Measurements from ENCODE around the gene CCDC71.
A peak's percentile ranks its signal among the peaks of the same experiment; 100 is the strongest.

The CCDC71 gene

GRCh38 chr3:49173116-49173791, 7.1 kb upstream of the CCDC71 start:
- no peak overlapping the region for H2AFZ ChIP-seq (ENCODE audit: low read length)
- peaks cover 22 to 33% of the 10 kb centered on the region in 2 donors for H3K36me3 ChIP-seq (replicated peaks in 1 of 2; ENCODE audit: control insufficient read depth in 2 of 2, insufficient read depth in 2 of 2, low read length in 2 of 2)
- H2BK12ac ChIP-seq (ENCODE audit: low read length): peak overlapping the region; percentile 100
- H3K4me1 ChIP-seq (ENCODE audit: control insufficient read depth in 2 of 2, insufficient read depth in 1 of 2, low read depth in 1 of 2, low read length in 2 of 2): peaks cover 25 to 29% of the 10 kb centered on the region in 2 donors
- no peak overlapping the region for H3K9ac ChIP-seq (ENCODE audit: low read depth, low read length, poor library complexity)
- peak overlapping the region; percentile 99 for H3K27ac ChIP-seq (replicated peaks; ENCODE audit: low read length)
- no peak overlapping the region for H4K8ac ChIP-seq (ENCODE audit: low read depth, low read length)
- H3K9me3 ChIP-seq (replicated peaks in 1 of 2; ENCODE audit: control insufficient read depth in 2 of 2, insufficient read depth in 1 of 2, low read depth in 1 of 2, low read length in 2 of 2): no peaks in the 10 kb centered on the region
- H2BK120ac ChIP-seq (ENCODE audit: low read depth, low read length): peak overlapping the region; percentile 52
- H3K18ac ChIP-seq (ENCODE audit: low read length): peak overlapping the region; percentile 93
- H2BK5ac ChIP-seq (ENCODE audit: low read length): peak overlapping the region; percentile 97
- DNase-seq (ENCODE audit: low spot score): peak; percentile 77
- H3K27me3 ChIP-seq (ENCODE audit: control insufficient read depth in 3 of 3, insufficient read depth in 3 of 3, low read depth in 1 of 3, low read length in 3 of 3): no peaks in the 10 kb centered on the region
- peak overlapping the region; percentile 97 for H3K4ac ChIP-seq (ENCODE audit: low read length)
- peak overlapping the region; percentile 93 for H2BK15ac ChIP-seq (ENCODE audit: low read length)
- peak overlapping the region; percentile 86 for H4K91ac ChIP-seq (ENCODE audit: low read depth, low read length, poor library complexity)
- H2AK5ac ChIP-seq (ENCODE audit: low read depth, low read length): peak overlapping the region; percentile 99
- WGBS, 2 donors (ENCODE audit: extremely low coverage in 2 of 2, insufficient read length in 2 of 2, insufficient replicate concordance in 1 of 2): no CpG with 5 or more reads among the region's 3 CpGs
- peak overlapping the region; percentile 92 for H3K4me2 ChIP-seq (ENCODE audit: insufficient read depth, low read length, poor library complexity, severe bottlenecking)
- H3K4me3 ChIP-seq (ENCODE audit: low read length in 2 of 2): peak overlapping the region; percentile 69 to 86
- peak overlapping the region; percentile 95 for H3K14ac ChIP-seq (ENCODE audit: low read length)
- H3K79me1 ChIP-seq (ENCODE audit: low read depth, low read length): peaks cover 11% of the 10 kb centered on the region
- peak overlapping the region; percentile 13 for H3K23ac ChIP-seq (ENCODE audit: low read depth, low read length, poor library complexity)

GRCh38 chr3:49172551-49173041, 6.5 kb upstream of the CCDC71 start:
- Histone ChIP-seq H3K9ac (ENCODE audit: low read depth, low read length, poor library complexity) (peak overlapping the region; percentile 85), H2BK15ac (ENCODE audit: low read length) (peak overlapping the region; percentile 93), H2BK120ac (ENCODE audit: low read depth, low read length) (peak overlapping the region; percentile 52), H2BK5ac (ENCODE audit: low read length) (peak overlapping the region; percentile 93), H4K91ac (ENCODE audit: low read depth, low read length, poor library complexity) (peak overlapping the region; percentile 86), H3K27me3 (ENCODE audit: control insufficient read depth in 3 of 3, insufficient read depth in 3 of 3, low read depth in 1 of 3, low read length in 3 of 3) (peaks cover 0 to 2% (median 0%) of the 10 kb centered on the region in 3 experiments), H3K9me3 (replicated peaks in 1 of 2; ENCODE audit: control insufficient read depth in 2 of 2, insufficient read depth in 1 of 2, low read depth in 1 of 2, low read length in 2 of 2) (no peaks in the 10 kb centered on the region), H2AFZ (ENCODE audit: low read length) (no peak overlapping the region), H3K79me1 (ENCODE audit: low read depth, low read length) (peaks cover 11% of the 10 kb centered on the region), H3K18ac (ENCODE audit: low read length) (peak overlapping the region; percentile 93), H2BK12ac (ENCODE audit: low read length) (peak overlapping the region; percentile 100), H3K14ac (ENCODE audit: low read length) (peak overlapping the region; percentile 95), H3K4me1 (ENCODE audit: control insufficient read depth in 2 of 2, insufficient read depth in 1 of 2, low read depth in 1 of 2, low read length in 2 of 2) (peaks cover 25 to 29% of the 10 kb centered on the region in 2 donors), H2AK5ac (ENCODE audit: low read depth, low read length) (peak overlapping the region; percentile 99), H3K23ac (ENCODE audit: low read depth, low read length, poor library complexity) (peak overlapping the region; percentile 13), H3K36me3 (replicated peaks in 1 of 2; ENCODE audit: control insufficient read depth in 2 of 2, insufficient read depth in 2 of 2, low read length in 2 of 2) (peaks cover 22 to 33% of the 10 kb centered on the region in 2 donors), H4K8ac (ENCODE audit: low read depth, low read length) (peak overlapping the region; percentile 67), H3K4ac (ENCODE audit: low read length) (peak overlapping the region; percentile 97), H3K27ac (replicated peaks; ENCODE audit: low read length) (peak overlapping the region; percentile 99), H3K4me2 (ENCODE audit: insufficient read depth, low read length, poor library complexity, severe bottlenecking) (peak overlapping the region; percentile 92), H3K4me3 (ENCODE audit: low read length in 2 of 2) (peak overlapping the region; percentile 86 to 92)
- no CpG with 5 or more reads among the region's 7 CpGs for WGBS, 2 donors (ENCODE audit: extremely low coverage in 2 of 2, insufficient read length in 2 of 2, insufficient replicate concordance in 1 of 2)
- DNase-seq (ENCODE audit: low spot score): no peak

- Histone ChIP-seq H3K9ac (ENCODE audit: low read depth, low read length, poor library complexity) (peak overlapping the region; percentile 90), H2BK15ac (ENCODE audit: low read length) (peak overlapping the region; percentile 93), H3K9me3 (replicated peaks in 1 of 2; ENCODE audit: control insufficient read depth in 2 of 2, insufficient read depth in 1 of 2, low read depth in 1 of 2, low read length in 2 of 2) (no peaks in the 10 kb centered on the region), H3K36me3 (replicated peaks in 1 of 2; ENCODE audit: control insufficient read depth in 2 of 2, insufficient read depth in 2 of 2, low read length in 2 of 2) (peaks cover 22 to 28% of the 10 kb centered on the region in 2 donors), H2BK5ac (ENCODE audit: low read length) (peak overlapping the region; percentile 93), H3K4ac (ENCODE audit: low read length) (no peak overlapping the region), H2AFZ (ENCODE audit: low read length) (peak overlapping the region; percentile 96), H3K14ac (ENCODE audit: low read length) (no peak overlapping the region), H3K4me3 (ENCODE audit: low read length in 2 of 2) (peak overlapping the region; percentile 86 to 92), H3K18ac (ENCODE audit: low read length) (peak overlapping the region; percentile 95), H3K4me2 (ENCODE audit: insufficient read depth, low read length, poor library complexity, severe bottlenecking) (peak overlapping the region; percentile 92), H3K4me1 (ENCODE audit: control insufficient read depth in 2 of 2, insufficient read depth in 1 of 2, low read depth in 1 of 2, low read length in 2 of 2) (peaks cover 25 to 29% of the 10 kb centered on the region in 2 donors), H3K79me1 (ENCODE audit: low read depth, low read length) (peaks cover 11% of the 10 kb centered on the region), H2AK5ac (ENCODE audit: low read depth, low read length) (peak overlapping the region; percentile 12), H2BK120ac (ENCODE audit: low read depth, low read length) (no peak overlapping the region), H4K91ac (ENCODE audit: low read depth, low read length, poor library complexity) (no peak overlapping the region), H3K27me3 (ENCODE audit: control insufficient read depth in 3 of 3, insufficient read depth in 3 of 3, low read depth in 1 of 3, low read length in 3 of 3) (peaks cover 0 to 2% (median 0%) of the 10 kb centered on the region in 3 experiments), H3K27ac (replicated peaks; ENCODE audit: low read length) (peak overlapping the region; percentile 44), H4K8ac (ENCODE audit: low read depth, low read length) (no peak overlapping the region), H3K23ac (ENCODE audit: low read depth, low read length, poor library complexity) (no peak overlapping the region), H2BK12ac (ENCODE audit: low read length) (peak overlapping the region; percentile 76)
- WGBS, 2 donors (ENCODE audit: extremely low coverage in 2 of 2, insufficient read length in 2 of 2, insufficient replicate concordance in 1 of 2): no CpG with 5 or more reads among the region's 7 CpGs
- no peak for DNase-seq (ENCODE audit: low spot score)
These were observed 5.8 kb upstream of the CCDC71 start for GRCh38 chr3:49171775-49172500.

All from neuronal stem cell (in vitro differentiated cells).